ENCODE results near the gene ARSG. TPM values are rescaled to one million over a fixed set of nuclear protein-coding genes. Genes with fewer than 3 reads are reported as not detected.

Gene ARSG
- polyA plus RNA-seq, 1 donor (not counting 4 experiments of a cell fraction or from before 2014, with no cell fraction given) = 0.41 TPM

DNA sequence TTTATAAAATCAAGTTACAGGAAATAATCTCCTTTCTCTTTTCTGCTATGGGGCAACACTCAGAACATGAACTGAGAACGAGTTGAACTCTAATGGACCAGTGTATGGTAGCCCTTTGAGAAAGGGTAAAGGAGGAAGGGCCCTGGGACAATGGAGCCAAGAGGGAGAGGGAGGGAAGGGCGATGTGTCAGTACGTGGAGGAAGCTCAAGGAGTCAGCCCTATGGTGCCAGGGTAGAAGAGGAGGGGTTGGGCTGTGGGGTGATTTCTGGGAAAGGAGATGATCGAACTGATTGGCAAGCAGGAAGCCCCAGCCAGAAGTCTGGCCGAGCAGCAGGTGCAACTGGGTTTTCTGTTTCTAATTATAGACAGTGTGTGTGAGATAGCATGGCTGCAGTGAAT is 170.3 kb downstream of the ARSG start:
- Histone ChIP-seq H3K36me3 (ENCODE audit: control insufficient read depth in 2 of 2, extremely low read depth in 1 of 2, insufficient read depth in 2 of 2, low read length in 2 of 2) (no peaks in the 10 kb centered on the region), H4K20me1 (ENCODE audit: control insufficient read depth, extremely low read depth, insufficient read depth, low read length) (no peaks in the 10 kb centered on the region), H3K4me3 (ENCODE audit: control insufficient read depth in 2 of 3, extremely low read depth in 1 of 3, insufficient read depth in 2 of 3, low read depth in 1 of 3, low read length in 3 of 3) (no peak overlapping the region), H3K9ac (ENCODE audit: control insufficient read depth, extremely low read depth, insufficient read depth, low read length) (no peak overlapping the region), H3K27me3 (ENCODE audit: control insufficient read depth, extremely low read depth, insufficient read depth, low read length) (no peaks in the 10 kb centered on the region), H3K27ac (ENCODE audit: control insufficient read depth, insufficient read depth, low read length) (no peak overlapping the region), H3K4me2 (ENCODE audit: control insufficient read depth, extremely low read depth, insufficient read depth, low read depth, low read length) (no peak overlapping the region), H2AFZ (ENCODE audit: control insufficient read depth, low read length) (peak overlapping the region; percentile 8), H3K9me1 (ENCODE audit: control insufficient read depth, extremely low read depth, insufficient read depth, low read length) (peaks cover 3% of the 10 kb centered on the region), H3K79me2 (ENCODE audit: control insufficient read depth, insufficient read depth, low read length) (no peaks in the 10 kb centered on the region), H3K9me3 (ENCODE audit: control insufficient read depth, low read depth, low read length) (no peaks in the 10 kb centered on the region), H3K4me1 (ENCODE audit: control insufficient read depth, extremely low read depth, insufficient read depth, low read length) (peaks cover 34% of the 10 kb centered on the region)
- TF ChIP-seq EZH2 (IDR thresholded peaks at IDR 0.05; ENCODE audit: low read length) = no peak
- TF ChIP-seq, protein P1, sequence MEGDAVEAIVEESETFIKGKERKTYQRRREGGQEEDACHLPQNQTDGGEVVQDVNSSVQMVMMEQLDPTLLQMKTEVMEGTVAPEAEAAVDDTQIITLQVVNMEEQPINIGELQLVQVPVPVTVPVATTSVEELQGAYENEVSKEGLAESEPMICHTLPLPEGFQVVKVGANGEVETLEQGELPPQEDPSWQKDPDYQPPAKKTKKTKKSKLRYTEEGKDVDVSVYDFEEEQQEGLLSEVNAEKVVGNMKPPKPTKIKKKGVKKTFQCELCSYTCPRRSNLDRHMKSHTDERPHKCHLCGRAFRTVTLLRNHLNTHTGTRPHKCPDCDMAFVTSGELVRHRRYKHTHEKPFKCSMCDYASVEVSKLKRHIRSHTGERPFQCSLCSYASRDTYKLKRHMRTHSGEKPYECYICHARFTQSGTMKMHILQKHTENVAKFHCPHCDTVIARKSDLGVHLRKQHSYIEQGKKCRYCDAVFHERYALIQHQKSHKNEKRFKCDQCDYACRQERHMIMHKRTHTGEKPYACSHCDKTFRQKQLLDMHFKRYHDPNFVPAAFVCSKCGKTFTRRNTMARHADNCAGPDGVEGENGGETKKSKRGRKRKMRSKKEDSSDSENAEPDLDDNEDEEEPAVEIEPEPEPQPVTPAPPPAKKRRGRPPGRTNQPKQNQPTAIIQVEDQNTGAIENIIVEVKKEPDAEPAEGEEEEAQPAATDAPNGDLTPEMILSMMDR (optimal IDR thresholded peaks at IDR 0.05 in 1 of 3, IDR thresholded peaks at IDR 0.05 in 1 of 3, conservative IDR thresholded peaks at IDR 0.05 in 1 of 3; ENCODE audit: extremely low read depth in 1 of 3, insufficient read depth in 2 of 3, low read length in 3 of 3) = no peak
- DNase-seq (ENCODE audit: low read depth, low spot score) = no peak
- dilution Hi-C loops (cut with MboI; ENCODE audit: extremely low pct_ligation_motif_present, low sequenced_read_pairs) = no loop called here
- no peak for FAIRE-seq

DNA sequence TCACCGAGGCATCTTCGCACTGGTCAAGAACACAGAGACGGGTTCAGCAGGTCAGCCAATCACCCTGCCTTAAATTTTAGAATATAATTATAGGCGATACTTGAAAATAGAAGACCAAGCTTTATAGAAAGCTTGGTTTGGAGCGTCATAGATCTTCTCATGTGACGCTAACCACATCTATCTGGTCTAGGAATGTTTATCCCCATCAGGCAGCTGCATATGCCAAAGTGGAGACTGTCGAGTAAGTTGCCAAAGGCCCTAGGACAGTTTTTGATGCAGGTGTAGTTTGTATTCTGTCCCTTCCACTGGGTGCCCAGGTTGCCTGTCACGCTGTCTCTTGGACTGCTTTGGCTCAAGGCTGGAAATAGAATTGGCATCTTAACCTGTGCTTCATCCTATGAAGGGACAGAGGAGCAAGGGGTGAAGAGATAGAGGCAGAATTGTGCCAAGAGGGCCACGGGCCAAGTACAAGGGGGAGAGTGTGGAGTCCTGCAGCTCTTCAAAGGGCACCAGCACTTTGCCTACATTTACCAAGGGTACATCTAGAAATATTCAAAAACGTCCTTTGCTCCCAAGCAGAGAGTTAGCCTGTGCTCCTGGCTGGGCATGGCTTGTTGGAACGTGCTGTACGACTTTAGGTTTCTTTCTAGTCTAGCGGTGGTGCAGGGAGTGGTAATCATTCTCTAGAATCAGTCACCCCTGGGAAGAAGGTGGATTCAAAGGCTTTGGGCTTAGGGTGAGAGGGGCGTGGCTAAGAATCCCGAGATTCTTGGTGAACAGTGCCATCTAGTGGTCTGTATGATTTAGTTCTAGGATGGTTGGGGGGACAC is 171.3 kb downstream of the ARSG start:
- no peak overlapping the region for H3K27ac ChIP-seq (ENCODE audit: control insufficient read depth, insufficient read depth, low read length)
- H4K20me1 ChIP-seq (ENCODE audit: control insufficient read depth, extremely low read depth, insufficient read depth, low read length) = no peaks in the 10 kb centered on the region
- no peaks in the 10 kb centered on the region for H3K27me3 ChIP-seq (ENCODE audit: control insufficient read depth, extremely low read depth, insufficient read depth, low read length)
- no peaks in the 10 kb centered on the region for H3K36me3 ChIP-seq (ENCODE audit: control insufficient read depth in 2 of 2, extremely low read depth in 1 of 2, insufficient read depth in 2 of 2, low read length in 2 of 2)
- H3K9me3 ChIP-seq (ENCODE audit: control insufficient read depth, low read depth, low read length) = no peaks in the 10 kb centered on the region
- DNase-seq (ENCODE audit: low read depth, low spot score) (no peak), FAIRE-seq (peak; percentile 82)
- H3K4me1 ChIP-seq (ENCODE audit: control insufficient read depth, extremely low read depth, insufficient read depth, low read length) = peaks cover 33% of the 10 kb centered on the region
- TF ChIP-seq, protein P1 (optimal IDR thresholded peaks at IDR 0.05 in 1 of 3, IDR thresholded peaks at IDR 0.05 in 1 of 3, conservative IDR thresholded peaks at IDR 0.05 in 1 of 3; ENCODE audit: extremely low read depth in 1 of 3, insufficient read depth in 2 of 3, low read length in 3 of 3) = peak; percentile 62 to 71 (median 68)
- no peak for TF ChIP-seq EZH2 (IDR thresholded peaks at IDR 0.05; ENCODE audit: low read length)
- H2AFZ ChIP-seq (ENCODE audit: control insufficient read depth, low read length) = peak overlapping the region; percentile 17
- peak overlapping the region; percentile 37 for H3K4me2 ChIP-seq (ENCODE audit: control insufficient read depth, extremely low read depth, insufficient read depth, low read depth, low read length)
- peaks cover 3% of the 10 kb centered on the region for H3K9me1 ChIP-seq (ENCODE audit: control insufficient read depth, extremely low read depth, insufficient read depth, low read length)
- no peak overlapping the region for H3K9ac ChIP-seq (ENCODE audit: control insufficient read depth, extremely low read depth, insufficient read depth, low read length)
- dilution Hi-C loops (cut with MboI; ENCODE audit: extremely low pct_ligation_motif_present, low sequenced_read_pairs) = no loop called here
- H3K4me3 ChIP-seq (ENCODE audit: control insufficient read depth in 2 of 3, extremely low read depth in 1 of 3, insufficient read depth in 2 of 3, low read depth in 1 of 3, low read length in 3 of 3) = no peak overlapping the region
- H3K79me2 ChIP-seq (ENCODE audit: control insufficient read depth, insufficient read depth, low read length) = no peaks in the 10 kb centered on the region
